ENCODE data around the gene FGF22. TPM values are rescaled to one million over a fixed set of nuclear protein-coding genes. Genes with fewer than 3 reads are reported as not detected.

FGF22 gene
- total RNA-seq, 3 donors from 2014 or later (not counting 1 experiment from before 2014, with no cell fraction given), result 0.31 to 0.58 (median 0.41) TPM

- peaks cover 0 to 2% of the 10 kb centered on the region in 2 donors for H3K27me3 Mint-ChIP-seq (ENCODE audit: low read depth in 2 of 2)
- H3K27ac ChIP-seq (ENCODE audit: low read length), result no peak overlapping the region
- no peak for TF ChIP-seq CTCF (IDR thresholded peaks at IDR 0.05)
- no peaks in the 10 kb centered on the region for H3K36me3 Mint-ChIP-seq
- intact Hi-C loops (cut with micrococcal nuclease), result no loop called here
- no peak overlapping the region for H3K27ac Mint-ChIP-seq
- ATAC-seq (no peak), DNase-seq (no peak)
- 91% methylated on average over 16 of the region's 16 CpGs for WGBS (ENCODE audit: insufficient coverage)
- no peaks in the 10 kb centered on the region for H3K9me3 ChIP-seq (ENCODE audit: control insufficient read depth, insufficient read depth, low read length)
- no peak overlapping the region for H3K4me3 Mint-ChIP-seq
- peaks cover 2% of the 10 kb centered on the region for H3K4me1 ChIP-seq (ENCODE audit: control insufficient read depth, insufficient read depth, low read length)
- H3K27me3 ChIP-seq (ENCODE audit: control insufficient read depth, insufficient read depth, low read length), result peaks cover 9% of the 10 kb centered on the region
- no peak overlapping the region for H3K4me3 ChIP-seq (ENCODE audit: low read length)
- peaks cover 0 to 3% of the 10 kb centered on the region in 2 donors for H3K4me1 Mint-ChIP-seq
- no peaks in the 10 kb centered on the region for H3K9me3 Mint-ChIP-seq
- no peaks in the 10 kb centered on the region for H3K36me3 ChIP-seq (ENCODE audit: control insufficient read depth, insufficient read depth, low read length)
Observed at GRCh38 chr19:596263-596655, 43.4 kb upstream of the FGF22 start.

GRCh38 chr19:597406-598315, 42.0 kb upstream of the FGF22 start:
- Histone ChIP-seq H3K4me1 (ENCODE audit: control insufficient read depth, insufficient read depth, low read length) (no peaks in the 10 kb centered on the region), H3K27ac (ENCODE audit: low read length) (no peak overlapping the region), H3K36me3 (ENCODE audit: control insufficient read depth, insufficient read depth, low read length) (no peaks in the 10 kb centered on the region), H3K27me3 (ENCODE audit: control insufficient read depth, insufficient read depth, low read length) (no peaks in the 10 kb centered on the region), H3K9me3 (ENCODE audit: control insufficient read depth, insufficient read depth, low read length) (no peaks in the 10 kb centered on the region), H3K4me3 (ENCODE audit: low read length) (no peak overlapping the region)
- Mint-ChIP-seq H3K27ac (no peak overlapping the region), H3K36me3 (no peaks in the 10 kb centered on the region), H3K4me1 (no peaks in the 10 kb centered on the region), H3K4me3 (no peak overlapping the region), H3K27me3 (ENCODE audit: low read depth in 2 of 2) (no peaks in the 10 kb centered on the region), H3K9me3 (peaks cover 0 to 3% of the 10 kb centered on the region in 2 donors)
- ATAC-seq (no peak), DNase-seq (no peak)
- WGBS (ENCODE audit: insufficient coverage), result 79% methylated on average over 18 of the region's 18 CpGs
- TF ChIP-seq CTCF (IDR thresholded peaks at IDR 0.05), result no peak
- intact Hi-C loops (cut with micrococcal nuclease), result no loop called here

- Mint-ChIP-seq H3K4me1 (no peaks in the 10 kb centered on the region), H3K27ac (no peak overlapping the region), H3K9me3 (peaks cover 0 to 3% of the 10 kb centered on the region in 2 donors), H3K4me3 (no peak overlapping the region), H3K36me3 (no peaks in the 10 kb centered on the region), H3K27me3 (ENCODE audit: low read depth in 2 of 2) (no peaks in the 10 kb centered on the region)
- intact Hi-C loops (cut with micrococcal nuclease), result no loop called here
- Histone ChIP-seq H3K27me3 (ENCODE audit: control insufficient read depth, insufficient read depth, low read length) (no peaks in the 10 kb centered on the region), H3K4me1 (ENCODE audit: control insufficient read depth, insufficient read depth, low read length) (no peaks in the 10 kb centered on the region), H3K4me3 (ENCODE audit: low read length) (no peak overlapping the region), H3K27ac (ENCODE audit: low read length) (no peak overlapping the region), H3K9me3 (ENCODE audit: control insufficient read depth, insufficient read depth, low read length) (no peaks in the 10 kb centered on the region), H3K36me3 (ENCODE audit: control insufficient read depth, insufficient read depth, low read length) (no peaks in the 10 kb centered on the region)
- ATAC-seq (no peak), DNase-seq (no peak)
- 92% methylated on average over 28 of the region's 28 CpGs for WGBS (ENCODE audit: insufficient coverage)
- no peak for TF ChIP-seq CTCF (IDR thresholded peaks at IDR 0.05)
Observed at GRCh38 chr19:601310-601709, 38.4 kb upstream of the FGF22 start.

Data from natural killer cell (primary cell).